SU-DHL-6 (cell line): Measurements from ENCODE around the gene TAS2R31.

Source experiments
- EZH2phosphoT487 ChIP-seq: fragments of 200-600 bp; sonication (generic), shearing (Covaris generic); conservative IDR thresholded peaks from 2 replicates; pipeline ENCODE4 v1.6.1; 2018; ENCODE audit warnings: mild to moderate bottlenecking, antibody characterized with exemption, low read length, moderate library complexity, mixed read lengths
- TF ChIP-seq, protein P1 (sequence below): fragments of 200-600 bp; sonication (generic); IDR thresholded peaks from one replicate; pipeline ENCODE4 v1.5.1; 2017; ENCODE audit warnings: antibody characterized with exemption, mild to moderate bottlenecking, low read length, moderate library complexity; ENCODE audit not compliant: insufficient read depth, poor library complexity, severe bottlenecking

DNA sequence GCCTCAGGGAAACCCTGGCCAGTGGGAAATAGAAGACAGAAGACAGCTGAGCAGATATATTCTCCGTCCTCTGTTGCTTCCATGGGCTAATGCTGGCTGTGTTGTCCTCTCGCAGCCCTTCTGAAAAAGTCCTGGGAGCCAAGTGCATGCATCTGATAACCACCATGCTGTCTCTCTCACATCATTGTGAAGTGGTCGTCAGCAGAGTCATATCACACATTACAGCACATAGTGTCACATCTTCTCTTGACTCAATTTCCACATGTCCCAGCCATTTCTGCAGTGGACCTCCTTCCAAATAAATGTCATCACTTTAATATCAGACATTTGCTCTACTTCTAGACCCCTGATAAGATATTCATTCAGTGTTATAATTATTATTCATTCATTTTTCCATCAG, 36.9 kb downstream of the TAS2R31 start:
- TF ChIP-seq, protein P1, sequence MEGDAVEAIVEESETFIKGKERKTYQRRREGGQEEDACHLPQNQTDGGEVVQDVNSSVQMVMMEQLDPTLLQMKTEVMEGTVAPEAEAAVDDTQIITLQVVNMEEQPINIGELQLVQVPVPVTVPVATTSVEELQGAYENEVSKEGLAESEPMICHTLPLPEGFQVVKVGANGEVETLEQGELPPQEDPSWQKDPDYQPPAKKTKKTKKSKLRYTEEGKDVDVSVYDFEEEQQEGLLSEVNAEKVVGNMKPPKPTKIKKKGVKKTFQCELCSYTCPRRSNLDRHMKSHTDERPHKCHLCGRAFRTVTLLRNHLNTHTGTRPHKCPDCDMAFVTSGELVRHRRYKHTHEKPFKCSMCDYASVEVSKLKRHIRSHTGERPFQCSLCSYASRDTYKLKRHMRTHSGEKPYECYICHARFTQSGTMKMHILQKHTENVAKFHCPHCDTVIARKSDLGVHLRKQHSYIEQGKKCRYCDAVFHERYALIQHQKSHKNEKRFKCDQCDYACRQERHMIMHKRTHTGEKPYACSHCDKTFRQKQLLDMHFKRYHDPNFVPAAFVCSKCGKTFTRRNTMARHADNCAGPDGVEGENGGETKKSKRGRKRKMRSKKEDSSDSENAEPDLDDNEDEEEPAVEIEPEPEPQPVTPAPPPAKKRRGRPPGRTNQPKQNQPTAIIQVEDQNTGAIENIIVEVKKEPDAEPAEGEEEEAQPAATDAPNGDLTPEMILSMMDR: no peak
- no peak for TF ChIP-seq EZH2phosphoT487
